ENCODE measurements around the gene NLRC5.
"Not testable (repeated sequence)": the region's sequence is repeated elsewhere in the genome, so short reads cannot be mapped to it uniquely, and the experiment has no call there.

NLRC5 gene

GRCh38 chr16:56990407-56991286 is 1.3 kb downstream of the NLRC5 start:
- ATAC-seq, result no peak
- no peak for TF ChIP-seq CSRNP3 (CRISPR knock-in tag; IDR thresholded peaks at IDR 0.05)
- TF ChIP-seq CREB5 (CRISPR knock-in tag; IDR thresholded peaks at IDR 0.05; ENCODE audit: low read depth), result no peak
- TF ChIP-seq BACH2 (CRISPR knock-in tag; IDR thresholded peaks at IDR 0.05; ENCODE audit: borderline replicate concordance), result no peak
- no peak for TF ChIP-seq TOX (CRISPR knock-in tag; IDR thresholded peaks at IDR 0.05; ENCODE audit: borderline replicate concordance)
- TF ChIP-seq PATZ1 (CRISPR knock-in tag; IDR thresholded peaks at IDR 0.05; ENCODE audit: borderline replicate concordance), result no peak
- no peak for TF ChIP-seq POU6F1 (CRISPR knock-in tag; IDR thresholded peaks at IDR 0.05; ENCODE audit: borderline replicate concordance, low read depth)
- TF ChIP-seq RARB (CRISPR knock-in tag; IDR thresholded peaks at IDR 0.05), result no peak
- TF ChIP-seq OSR1 (CRISPR knock-in tag; IDR thresholded peaks at IDR 0.05), result no peak
- no peak for TF ChIP-seq CSDC2 (CRISPR knock-in tag; IDR thresholded peaks at IDR 0.05)
- no peak for TF ChIP-seq PPARA (CRISPR knock-in tag; IDR thresholded peaks at IDR 0.05; ENCODE audit: borderline replicate concordance)
- no peak for TF ChIP-seq ZFP3 (CRISPR knock-in tag; IDR thresholded peaks at IDR 0.05)
- TF ChIP-seq TSHZ2 (CRISPR knock-in tag; IDR thresholded peaks at IDR 0.05), result no peak
- TF ChIP-seq ESRRG (CRISPR knock-in tag; IDR thresholded peaks at IDR 0.05), result no peak
- TF ChIP-seq ZC3H10 (CRISPR knock-in tag; IDR thresholded peaks at IDR 0.05), result no peak
- TF ChIP-seq ARNTL (CRISPR knock-in tag; IDR thresholded peaks at IDR 0.05; ENCODE audit: borderline replicate concordance, low read depth), result no peak
- no peak for TF ChIP-seq ZNF8 (CRISPR knock-in tag; IDR thresholded peaks at IDR 0.05)
- no peak for TF ChIP-seq SNAI2 (CRISPR knock-in tag; IDR thresholded peaks at IDR 0.05)
- TF ChIP-seq ZNF70 (CRISPR knock-in tag; IDR thresholded peaks at IDR 0.05), result no peak
- TF ChIP-seq ISL1 (CRISPR knock-in tag; IDR thresholded peaks at IDR 0.05), result no peak

GRCh38 chr16:56992431-56992830 is 3.1 kb downstream of the NLRC5 start:
- ATAC-seq, result not testable (repeated sequence)

- ATAC-seq, result no peak
- TF ChIP-seq RARB (CRISPR knock-in tag; IDR thresholded peaks at IDR 0.05) (no peak), ESRRG (CRISPR knock-in tag; IDR thresholded peaks at IDR 0.05) (no peak), ISL1 (CRISPR knock-in tag; IDR thresholded peaks at IDR 0.05) (no peak), GLIS3 (CRISPR knock-in tag; IDR thresholded peaks at IDR 0.05) (no peak), BACH2 (CRISPR knock-in tag; IDR thresholded peaks at IDR 0.05; ENCODE audit: borderline replicate concordance) (no peak), ARNTL (CRISPR knock-in tag; IDR thresholded peaks at IDR 0.05; ENCODE audit: borderline replicate concordance, low read depth) (no peak), ZNF8 (CRISPR knock-in tag; IDR thresholded peaks at IDR 0.05) (no peak), OSR1 (CRISPR knock-in tag; IDR thresholded peaks at IDR 0.05) (no peak), TSHZ2 (CRISPR knock-in tag; IDR thresholded peaks at IDR 0.05) (no peak), CSDC2 (CRISPR knock-in tag; IDR thresholded peaks at IDR 0.05) (no peak), SNAI2 (CRISPR knock-in tag; IDR thresholded peaks at IDR 0.05) (no peak), ZFP3 (CRISPR knock-in tag; IDR thresholded peaks at IDR 0.05) (no peak), PPARA (CRISPR knock-in tag; IDR thresholded peaks at IDR 0.05; ENCODE audit: borderline replicate concordance) (no peak)
Measured at GRCh38 chr16:56993204-56993603, 3.8 kb downstream of the NLRC5 start.

Measured in SK-N-SH treated with all-trans-retinoic acid at 6 μM for 48 hours (cell line).